ENCODE results near the gene SLIT3. TPM values are rescaled to one million over a fixed set of nuclear protein-coding genes. Genes with fewer than 3 reads are reported as not detected.

Gene SLIT3
- total and polyA plus RNA-seq, 10 of the 15 experiments (the other 5 are each of a cell fraction or from before 2014, with no cell fraction given): 0.05 TPM; not detected in 9

DNA sequence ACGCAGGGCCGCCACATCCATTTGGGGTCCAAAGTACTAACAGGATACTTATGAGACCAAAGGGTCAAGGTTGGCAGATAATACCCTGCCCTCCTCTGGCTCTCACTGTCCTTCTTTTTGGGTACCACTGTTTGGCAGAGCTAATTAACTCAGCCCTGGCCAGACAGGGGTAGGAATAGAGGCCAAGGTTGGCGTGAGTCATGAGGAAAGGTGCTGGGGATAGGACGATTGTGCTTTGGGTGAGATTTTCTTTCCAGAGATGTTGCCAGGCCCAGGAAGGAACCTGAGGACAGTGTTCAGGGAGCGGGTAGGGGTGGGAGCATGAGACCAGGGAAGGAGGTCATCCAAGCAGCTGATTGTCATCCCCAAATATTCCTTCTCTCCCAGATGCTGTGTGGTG, 529.9 kb downstream of the SLIT3 start:
- 34% methylated on average over 5 of the region's 5 CpGs for WGBS (ENCODE audit: insufficient coverage, insufficient replicate concordance, low lambda C conversion rate, missing lambda C conversion rate)
- H3K4me3 ChIP-seq: no peak overlapping the region
- no TSS peak for BruUV-seq (replicated peaks)
- no peak for TF ChIP-seq WRNIP1 (IDR thresholded peaks at IDR 0.05; ENCODE audit: borderline replicate concordance, low read depth, low read length)
- TF ChIP-seq MXI1 (IDR thresholded peaks at IDR 0.05; ENCODE audit: low read depth, low read length): no peak
- TF ChIP-seq, protein P1, sequence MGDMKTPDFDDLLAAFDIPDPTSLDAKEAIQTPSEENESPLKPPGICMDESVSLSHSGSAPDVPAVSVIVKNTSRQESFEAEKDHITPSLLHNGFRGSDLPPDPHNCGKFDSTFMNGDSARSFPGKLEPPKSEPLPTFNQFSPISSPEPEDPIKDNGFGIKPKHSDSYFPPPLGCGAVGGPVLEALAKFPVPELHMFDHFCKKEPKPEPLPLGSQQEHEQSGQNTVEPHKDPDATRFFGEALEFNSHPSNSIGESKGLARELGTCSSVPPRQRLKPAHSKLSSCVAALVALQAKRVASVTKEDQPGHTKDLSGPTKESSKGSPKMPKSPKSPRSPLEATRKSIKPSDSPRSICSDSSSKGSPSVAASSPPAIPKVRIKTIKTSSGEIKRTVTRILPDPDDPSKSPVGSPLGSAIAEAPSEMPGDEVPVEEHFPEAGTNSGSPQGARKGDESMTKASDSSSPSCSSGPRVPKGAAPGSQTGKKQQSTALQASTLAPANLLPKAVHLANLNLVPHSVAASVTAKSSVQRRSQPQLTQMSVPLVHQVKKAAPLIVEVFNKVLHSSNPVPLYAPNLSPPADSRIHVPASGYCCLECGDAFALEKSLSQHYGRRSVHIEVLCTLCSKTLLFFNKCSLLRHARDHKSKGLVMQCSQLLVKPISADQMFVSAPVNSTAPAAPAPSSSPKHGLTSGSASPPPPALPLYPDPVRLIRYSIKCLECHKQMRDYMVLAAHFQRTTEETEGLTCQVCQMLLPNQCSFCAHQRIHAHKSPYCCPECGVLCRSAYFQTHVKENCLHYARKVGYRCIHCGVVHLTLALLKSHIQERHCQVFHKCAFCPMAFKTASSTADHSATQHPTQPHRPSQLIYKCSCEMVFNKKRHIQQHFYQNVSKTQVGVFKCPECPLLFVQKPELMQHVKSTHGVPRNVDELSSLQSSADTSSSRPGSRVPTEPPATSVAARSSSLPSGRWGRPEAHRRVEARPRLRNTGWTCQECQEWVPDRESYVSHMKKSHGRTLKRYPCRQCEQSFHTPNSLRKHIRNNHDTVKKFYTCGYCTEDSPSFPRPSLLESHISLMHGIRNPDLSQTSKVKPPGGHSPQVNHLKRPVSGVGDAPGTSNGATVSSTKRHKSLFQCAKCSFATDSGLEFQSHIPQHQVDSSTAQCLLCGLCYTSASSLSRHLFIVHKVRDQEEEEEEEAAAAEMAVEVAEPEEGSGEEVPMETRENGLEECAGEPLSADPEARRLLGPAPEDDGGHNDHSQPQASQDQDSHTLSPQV (IDR thresholded peaks at IDR 0.05): no peak
- TF ChIP-seq, protein P2, sequence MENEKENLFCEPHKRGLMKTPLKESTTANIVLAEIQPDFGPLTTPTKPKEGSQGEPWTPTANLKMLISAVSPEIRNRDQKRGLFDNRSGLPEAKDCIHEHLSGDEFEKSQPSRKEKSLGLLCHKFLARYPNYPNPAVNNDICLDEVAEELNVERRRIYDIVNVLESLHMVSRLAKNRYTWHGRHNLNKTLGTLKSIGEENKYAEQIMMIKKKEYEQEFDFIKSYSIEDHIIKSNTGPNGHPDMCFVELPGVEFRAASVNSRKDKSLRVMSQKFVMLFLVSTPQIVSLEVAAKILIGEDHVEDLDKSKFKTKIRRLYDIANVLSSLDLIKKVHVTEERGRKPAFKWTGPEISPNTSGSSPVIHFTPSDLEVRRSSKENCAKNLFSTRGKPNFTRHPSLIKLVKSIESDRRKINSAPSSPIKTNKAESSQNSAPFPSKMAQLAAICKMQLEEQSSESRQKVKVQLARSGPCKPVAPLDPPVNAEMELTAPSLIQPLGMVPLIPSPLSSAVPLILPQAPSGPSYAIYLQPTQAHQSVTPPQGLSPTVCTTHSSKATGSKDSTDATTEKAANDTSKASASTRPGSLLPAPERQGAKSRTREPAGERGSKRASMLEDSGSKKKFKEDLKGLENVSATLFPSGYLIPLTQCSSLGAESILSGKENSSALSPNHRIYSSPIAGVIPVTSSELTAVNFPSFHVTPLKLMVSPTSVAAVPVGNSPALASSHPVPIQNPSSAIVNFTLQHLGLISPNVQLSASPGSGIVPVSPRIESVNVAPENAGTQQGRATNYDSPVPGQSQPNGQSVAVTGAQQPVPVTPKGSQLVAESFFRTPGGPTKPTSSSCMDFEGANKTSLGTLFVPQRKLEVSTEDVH (IDR thresholded peaks at IDR 0.05; ENCODE audit: low read depth, partially characterized antibody): no peak
- no peak for TF ChIP-seq NFXL1 (IDR thresholded peaks at IDR 0.05; ENCODE audit: borderline replicate concordance)
- TF ChIP-seq, protein P3, sequence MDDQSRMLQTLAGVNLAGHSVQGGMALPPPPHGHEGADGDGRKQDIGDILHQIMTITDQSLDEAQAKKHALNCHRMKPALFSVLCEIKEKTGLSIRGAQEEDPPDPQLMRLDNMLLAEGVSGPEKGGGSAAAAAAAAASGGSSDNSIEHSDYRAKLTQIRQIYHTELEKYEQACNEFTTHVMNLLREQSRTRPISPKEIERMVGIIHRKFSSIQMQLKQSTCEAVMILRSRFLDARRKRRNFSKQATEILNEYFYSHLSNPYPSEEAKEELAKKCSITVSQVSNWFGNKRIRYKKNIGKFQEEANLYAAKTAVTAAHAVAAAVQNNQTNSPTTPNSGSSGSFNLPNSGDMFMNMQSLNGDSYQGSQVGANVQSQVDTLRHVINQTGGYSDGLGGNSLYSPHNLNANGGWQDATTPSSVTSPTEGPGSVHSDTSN (IDR thresholded peaks at IDR 0.05; ENCODE audit: insufficient replicate concordance, low read depth, low read length): no peak
- TF ChIP-seq RFX5 (IDR thresholded peaks at IDR 0.05; ENCODE audit: low read depth, low read length): no peak
- no peak for TF ChIP-seq NR2F1 (conservative IDR thresholded peaks at IDR 0.05)
- no peak for TF ChIP-seq ZNF384 (IDR thresholded peaks at IDR 0.05; ENCODE audit: borderline replicate concordance, low read depth, low read length)
- no peak for TF ChIP-seq FOXK2 (IDR thresholded peaks at IDR 0.05)
- no peak for TF ChIP-seq TCF7 (IDR thresholded peaks at IDR 0.05; ENCODE audit: borderline replicate concordance)
- TF ChIP-seq, protein P4, sequence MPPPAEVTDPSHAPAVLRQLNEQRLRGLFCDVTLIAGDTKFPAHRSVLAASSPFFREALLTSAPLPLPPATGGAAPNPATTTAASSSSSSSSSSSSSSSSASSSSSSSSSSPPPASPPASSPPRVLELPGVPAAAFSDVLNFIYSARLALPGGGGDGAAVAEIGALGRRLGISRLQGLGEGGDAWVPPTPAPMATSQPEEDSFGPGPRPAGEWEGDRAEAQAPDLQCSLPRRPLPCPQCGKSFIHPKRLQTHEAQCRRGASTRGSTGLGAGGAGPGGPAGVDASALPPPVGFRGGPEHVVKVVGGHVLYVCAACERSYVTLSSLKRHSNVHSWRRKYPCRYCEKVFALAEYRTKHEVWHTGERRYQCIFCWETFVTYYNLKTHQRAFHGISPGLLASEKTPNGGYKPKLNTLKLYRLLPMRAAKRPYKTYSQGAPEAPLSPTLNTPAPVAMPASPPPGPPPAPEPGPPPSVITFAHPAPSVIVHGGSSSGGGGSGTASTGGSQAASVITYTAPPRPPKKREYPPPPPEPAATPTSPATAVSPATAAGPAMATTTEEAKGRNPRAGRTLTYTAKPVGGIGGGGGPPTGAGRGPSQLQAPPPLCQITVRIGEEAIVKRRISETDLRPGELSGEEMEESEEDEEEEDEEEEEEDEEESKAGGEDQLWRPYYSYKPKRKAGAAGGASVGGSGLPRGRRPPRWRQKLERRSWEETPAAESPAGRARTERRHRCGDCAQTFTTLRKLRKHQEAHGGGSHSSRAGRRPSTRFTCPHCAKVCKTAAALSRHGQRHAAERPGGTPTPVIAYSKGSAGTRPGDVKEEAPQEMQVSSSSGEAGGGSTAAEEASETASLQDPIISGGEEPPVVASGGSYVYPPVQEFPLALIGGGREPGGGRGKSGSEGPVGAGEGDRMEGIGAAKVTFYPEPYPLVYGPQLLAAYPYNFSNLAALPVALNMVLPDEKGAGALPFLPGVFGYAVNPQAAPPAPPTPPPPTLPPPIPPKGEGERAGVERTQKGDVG (CRISPR knock-in tag; IDR thresholded peaks at IDR 0.05): no peak
- no peak for TF ChIP-seq POLR2AphosphoS2 (IDR thresholded peaks at IDR 0.05; ENCODE audit: low read depth, low read length)

More for the DNA sequence above, 529.9 kb downstream of the SLIT3 start:
- SMC1A ChIA-PET (ENCODE audit: uncharacterized antibody, unreplicated experiment): no interaction called here
- H3K9ac ChIP-seq (ENCODE audit: control insufficient read depth, insufficient read depth, low read length): no peak overlapping the region
- no peak overlapping the region for H2AFZ ChIP-seq (ENCODE audit: control insufficient read depth, low read depth, low read length)
- no peaks in the 10 kb centered on the region for H4K20me1 ChIP-seq (ENCODE audit: control insufficient read depth, insufficient read depth)
- POLR2A ChIA-PET: no interaction called here
- H3K4me2 ChIP-seq (ENCODE audit: control insufficient read depth, insufficient read depth): no peak overlapping the region
- no peak for ATAC-seq
- no peaks in the 10 kb centered on the region for H3K36me3 ChIP-seq (ENCODE audit: control insufficient read depth in 2 of 2, insufficient read depth in 2 of 2, low read length in 1 of 2)
- H3K79me2 ChIP-seq (ENCODE audit: control insufficient read depth, insufficient read depth, low read length): no peaks in the 10 kb centered on the region
- CTCF ChIA-PET: interaction anchor here (1.5 kb wide), 1 partner anchor 217 kb away, joined by 4 read pairs; no protein-coding TSS in a partner anchor
- no peak overlapping the region for H3K27ac ChIP-seq (ENCODE audit: control insufficient read depth, insufficient read depth)
- H3K27me3 ChIP-seq (replicated peaks in 1 of 2; ENCODE audit: control insufficient read depth in 2 of 2, insufficient read depth in 2 of 2, low read length in 1 of 2): 0 out of 4 replicates have a peak, but pooled peaks cover 0 to 2% of the 10 kb centered on the region in 2 experiments
- RAD21 ChIA-PET (ENCODE audit: unreplicated experiment): no interaction called here
- intact Hi-C loops (cut with micrococcal nuclease; ENCODE audit: unreplicated experiment) (no loop called here), in situ Hi-C loops (cut with MboI) (no loop called here)
- H3K4me1 ChIP-seq (ENCODE audit: control insufficient read depth, insufficient read depth, low read length): no peaks in the 10 kb centered on the region
- no peaks in the 10 kb centered on the region for H3K9me3 ChIP-seq (replicated peaks; ENCODE audit: control insufficient read depth, insufficient read depth, low read length)
- no peak for FAIRE-seq
- DNase-seq (ENCODE audit: low read depth, low spot score): no peak
